GM21423 (cell line): ENCODE measurements around the gene SST.
"Not testable (repeated sequence)": the region's sequence is repeated elsewhere in the genome, so short reads cannot be mapped to it uniquely, and the experiment has no call there.

ENCODE experiments used
- ATAC-seq: cut with Tn5 transposase; IDR thresholded peaks from one replicate; pipeline ENCODE4 v1.9.1; 2021; ENCODE audit warnings: mild to moderate bottlenecking, moderate library complexity; ENCODE audit not compliant: unreplicated experiment

The SST gene

GRCh38 chr3:187684880-187685279, 14.7 kb upstream of the SST start:
- ATAC-seq, result no peak

- no peak for ATAC-seq
Observed at GRCh38 chr3:187684444-187684843, 14.2 kb upstream of the SST start.

GRCh38 chr3:187681756-187682155, 11.6 kb upstream of the SST start:
- not testable (repeated sequence) for ATAC-seq

GRCh38 chr3:187679638-187680396, 9.6 kb upstream of the SST start:
- ATAC-seq, result peak; percentile 64

- ATAC-seq, result no peak
Observed at GRCh38 chr3:187678726-187679268, 8.6 kb upstream of the SST start.

GRCh38 chr3:187677604-187678003, 7.4 kb upstream of the SST start:
- no peak for ATAC-seq

GRCh38 chr3:187673012-187673411, 2.8 kb upstream of the SST start:
- ATAC-seq, result no peak

GRCh38 chr3:187667526-187667925, 2.7 kb downstream of the SST start:
- ATAC-seq, result no peak

GRCh38 chr3:187665764-187666402, 4.3 kb downstream of the SST start:
- ATAC-seq, result no peak

- ATAC-seq, result no peak
Observed at GRCh38 chr3:187665010-187665409, 5.2 kb downstream of the SST start.

- no peak for ATAC-seq
Observed at GRCh38 chr3:187662848-187663409, 7.3 kb downstream of the SST start.

- no peak for ATAC-seq
Observed at GRCh38 chr3:187661267-187661666, 8.9 kb downstream of the SST start.

GRCh38 chr3:187651282-187651681, 18.9 kb downstream of the SST start:
- no peak for ATAC-seq

- ATAC-seq, result peak; percentile 93
Observed at GRCh38 chr3:187648177-187648576, 22.0 kb downstream of the SST start.

- ATAC-seq, result no peak
Observed at GRCh38 chr3:187646906-187647660, 23.1 kb downstream of the SST start.

GRCh38 chr3:187645379-187645778, 24.8 kb downstream of the SST start:
- not testable (repeated sequence) for ATAC-seq

GRCh38 chr3:187642861-187643260, 27.3 kb downstream of the SST start:
- ATAC-seq, result no peak

- no peak for ATAC-seq
Observed at GRCh38 chr3:187641320-187642016, 28.7 kb downstream of the SST start.

GRCh38 chr3:187640569-187641059, 29.6 kb downstream of the SST start:
- ATAC-seq, result no peak

GRCh38 chr3:187639927-187640568, 30.1 kb downstream of the SST start:
- no peak for ATAC-seq
